A549 (cell line): ENCODE measurements around the gene B3GNT7. TPM values are rescaled to one million over a fixed set of nuclear protein-coding genes. Genes with fewer than 3 reads are reported as not detected.
A peak's percentile ranks its signal among the peaks of the same experiment; 100 is the strongest.
"Not testable (repeated sequence)": the region's sequence is repeated elsewhere in the genome, so short reads cannot be mapped to it uniquely, and the experiment has no call there.

ENCODE experiments used
- ATAC-seq, 2 experiments: fragments of 200-7000 bp in 1 of 2; fragments of >200 bp in 1 of 2; cut with Nextera tagmentation in 1 of 2; cut with Tn5 transposase in 1 of 2; 3 replicates each; pipeline versions ENCODE4 v1.8.0 to v1.9.1; 2018 to 2020; ENCODE audit warnings: mild to moderate bottlenecking in 1 of 2, moderate library complexity in 1 of 2
- CTCF ChIA-PET: fragments of 300-600 bp; sonication (Branson Sonifier 250); formaldehyde crosslinking; extraction: SDS; loops from one replicate; lab custom pipeline; 2021; ENCODE audit warnings: antibody characterized with exemption, inconsistent platforms; lab: Yijun Ruan, JAX
- POLR2A ChIA-PET: fragments of 350-600 bp; formaldehyde crosslinking; extraction: SDS; loops from one replicate; lab custom pipeline; 2021; ENCODE audit warnings: antibody characterized with exemption, inconsistent platforms; lab: Yijun Ruan, JAX
- DNase-seq, 2 experiments: peaks; one replicate each; pipeline versions ENCODE4 v3.0.0 to v3.0.0-alpha.2; 2011 to 2016; ENCODE audit warnings: low read depth in 1 of 2, low spot score in 1 of 2
- FAIRE-seq: peaks from 2 replicates; lab custom pipeline; 2011; peaks lifted over from hg19 to GRCh38; lab: Jason Lieb, UNC
- H3K27ac ChIP-seq, 2 experiments: fragments of >200 bp; sonication (Bioruptor Twin); formaldehyde crosslinking; 3 replicates each; pipeline ENCODE4 v1.5.1; 2016 to 2017
- H3K4me1 ChIP-seq: fragments of >200 bp; sonication (Bioruptor Twin); formaldehyde crosslinking; 3 replicates; pipeline ENCODE4 v1.6.1; 2016
- H3K4me2 ChIP-seq: fragments of >200 bp; sonication (Bioruptor Twin); formaldehyde crosslinking; 3 replicates; pipeline ENCODE4 v1.6.1; 2016
- H3K4me3 ChIP-seq: fragments of >200 bp; sonication (Bioruptor Twin); formaldehyde crosslinking; 3 replicates; pipeline ENCODE4 v1.5.1; 2016
- H3K9me3 ChIP-seq: fragments of >200 bp; sonication (Bioruptor Twin); formaldehyde crosslinking; 3 replicates; pipeline ENCODE4 v1.6.1; 2016
- BHLHE40 ChIP-seq: IDR thresholded peaks from 2 replicates; pipeline ENCODE4 v1.6.1; 2012; ENCODE audit warnings: low read depth, low read length, inconsistent platforms
- CBX2 ChIP-seq: fragments of 200-600 bp; sonication (generic); IDR thresholded peaks from 2 replicates; pipeline ENCODE4 v1.6.1; 2016; ENCODE audit warnings: low read depth, mild to moderate bottlenecking, borderline replicate concordance
- CBX8 ChIP-seq: fragments of 200-600 bp; sonication (generic); IDR thresholded peaks from 2 replicates; pipeline ENCODE4 v1.6.1; 2016
- FOSL2 ChIP-seq, 2 experiments: fragments of 450-650 bp in 1 of 2; fragments of >200 bp in 1 of 2; sonication (Bioruptor Twin) in 1 of 2; formaldehyde crosslinking; IDR thresholded peaks; 2 replicates each; pipeline versions ENCODE4 v1.5.0 to v1.6.1; 2016 to 2020; ENCODE audit warnings: mild to moderate bottlenecking in 1 of 2, moderate library complexity in 1 of 2
- FOXS1 ChIP-seq: fragments of 250-450 bp; sonication (Bioruptor Pico); IDR thresholded peaks from 2 replicates; pipeline ENCODE4 v1.5.0; 2020; ENCODE audit warnings: mild to moderate bottlenecking, moderate library complexity
- HDAC2 ChIP-seq: fragments of 200-600 bp; sonication (generic); IDR thresholded peaks from 2 replicates; pipeline ENCODE4 v1.6.1; 2016
- JUNB ChIP-seq: fragments of >200 bp; sonication (Bioruptor Twin); formaldehyde crosslinking; IDR thresholded peaks from 2 replicates; pipeline ENCODE4 v1.6.1; 2016
- KDM5A ChIP-seq: fragments of 200-600 bp; sonication (generic); IDR thresholded peaks from 2 replicates; pipeline ENCODE4 v1.6.1; 2016; ENCODE audit warnings: antibody characterized with exemption, mild to moderate bottlenecking
- MAFK ChIP-seq: fragments of 450-650 bp; IDR thresholded peaks from 2 replicates; pipeline ENCODE4 v1.6.1; 2014; ENCODE audit not compliant: partially characterized antibody
- MAZ ChIP-seq: fragments of 150-350 bp; IDR thresholded peaks from 2 replicates; pipeline ENCODE4 v1.6.1; 2014; ENCODE audit warnings: antibody characterized with exemption, low read depth, low read length, borderline replicate concordance
- NPAS2 ChIP-seq: fragments of 250-450 bp; sonication (Bioruptor Pico); IDR thresholded peaks from 2 replicates; pipeline ENCODE4 v1.8.0; 2022; ENCODE audit warnings: mild to moderate bottlenecking, moderate library complexity, borderline replicate concordance
- NR3C1 ChIP-seq: fragments of >200 bp; sonication (Bioruptor Twin); formaldehyde crosslinking; IDR thresholded peaks from 3 replicates; pipeline ENCODE4 v1.6.1; 2017
- PHF8 ChIP-seq: fragments of 200-600 bp; sonication (generic); IDR thresholded peaks from 2 replicates; pipeline ENCODE4 v1.6.1; 2016; ENCODE audit warnings: low read depth, mild to moderate bottlenecking, antibody characterized with exemption, moderate library complexity, borderline replicate concordance
- POLR2AphosphoS2 ChIP-seq: conservative IDR thresholded peaks from 2 replicates; pipeline ENCODE4 v1.6.1; 2012; ENCODE audit warnings: low read length, improper control_type of control experiment, inconsistent platforms
- RARB ChIP-seq: fragments of 250-450 bp; sonication (Bioruptor Pico); IDR thresholded peaks from 2 replicates; pipeline ENCODE4 v1.8.0; 2021; ENCODE audit warnings: mild to moderate bottlenecking, moderate library complexity
- RCOR1 ChIP-seq: fragments of 150-350 bp; IDR thresholded peaks from 2 replicates; pipeline ENCODE4 v1.6.1; 2014; ENCODE audit warnings: antibody characterized with exemption, low read length, low read depth
- RFX5 ChIP-seq: fragments of 450-650 bp; IDR thresholded peaks from 2 replicates; pipeline ENCODE4 v1.7.1; 2014; ENCODE audit warnings: antibody characterized with exemption, mild to moderate bottlenecking, moderate library complexity
- RNF2 ChIP-seq: fragments of 200-600 bp; sonication (generic); IDR thresholded peaks from 2 replicates; pipeline ENCODE4 v1.6.1; 2016; ENCODE audit warnings: low read depth, mild to moderate bottlenecking, antibody characterized with exemption, moderate library complexity, borderline replicate concordance
- SREBF2 ChIP-seq: fragments of 450-650 bp; IDR thresholded peaks from 2 replicates; pipeline ENCODE4 v1.6.1; 2014; ENCODE audit warnings: mild to moderate bottlenecking, moderate library complexity
- TP53 ChIP-seq: fragments of 250-450 bp; sonication (Bioruptor Pico); IDR thresholded peaks from 2 replicates; pipeline ENCODE4 v1.5.0; 2021; ENCODE audit warnings: mild to moderate bottlenecking, moderate library complexity
- ZNF302 ChIP-seq: fragments of 250-450 bp; sonication (Bioruptor Pico); IDR thresholded peaks from 2 replicates; pipeline ENCODE4 v1.9.0; 2021; ENCODE audit warnings: inconsistent platforms, mild to moderate bottlenecking, moderate library complexity
- ZSCAN20 ChIP-seq: fragments of 250-450 bp; sonication (Bioruptor Pico); IDR thresholded peaks from 2 replicates; pipeline ENCODE4 v1.8.0; 2022; ENCODE audit warnings: mild to moderate bottlenecking, moderate library complexity
- WGBS: methylation state at CpG from one replicate; pipeline ENCODE4 v1.1.6; 2017; ENCODE audit errors: missing lambda C conversion rate; 5-methylcytosine and 5-hydroxymethylcytosine counted together
- polyA plus RNA-seq, 4 experiments: library from polyadenylated mRNA; depleted of rRNA in 3 of 4; stranded (reverse); fragments of >200 nt; fragmentation: RNase III in 1 of 4; extraction: RNeasy Plus Mini Kit Qiagen cat#74134 plus additional on column Dnase treatment in 1 of 4; gene quantifications; 2 replicates in 3 of 4; 3 replicates in 1 of 4; pipeline ENCODE4 v1.2.3, GENCODE V29; 2011 to 2017
- TF ChIP-seq, protein P1 (sequence below): IDR thresholded peaks from 2 replicates; pipeline ENCODE4 v1.6.1; 2012
- TF ChIP-seq, protein P2 (sequence below): IDR thresholded peaks from 2 replicates; pipeline ENCODE4 v1.6.1; 2012
- TF ChIP-seq, protein P3 (sequence below): fragments of 150-350 bp; IDR thresholded peaks from 2 replicates; pipeline ENCODE4 v1.6.1; 2014; ENCODE audit warnings: low read depth, mild to moderate bottlenecking, low read length
- TF ChIP-seq, protein P4 (sequence below): IDR thresholded peaks from 2 replicates; pipeline ENCODE4 v1.6.1; 2012; ENCODE audit warnings: low read depth, borderline replicate concordance

The B3GNT7 gene
- polyA plus RNA-seq, 2 of the 4 experiments (the other 2 are of a cell fraction), result 0.48 to 0.96 TPM

DNA sequence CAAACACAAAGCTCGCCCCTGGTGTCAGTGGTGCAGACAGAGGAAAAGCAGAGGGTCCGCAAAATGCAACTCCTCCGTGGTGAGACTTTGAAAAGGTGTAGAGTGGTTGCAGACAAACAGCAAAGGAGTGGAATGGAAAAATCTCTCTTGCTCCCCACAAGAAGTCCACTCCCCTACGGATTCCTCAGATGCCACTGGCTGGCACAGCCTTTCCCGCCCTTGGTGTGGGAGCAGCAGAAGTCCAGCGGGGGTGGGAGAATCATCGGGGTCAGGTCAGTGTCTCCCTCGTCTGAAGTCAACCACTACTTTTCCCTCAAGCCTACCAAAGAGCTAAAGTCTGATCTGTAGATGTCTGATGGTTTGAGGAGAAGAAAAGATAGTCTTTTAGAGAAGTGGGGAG is 22.3 kb upstream of the B3GNT7 start:
- TF ChIP-seq POLR2AphosphoS2 (no peak), FOXS1 (CRISPR knock-in tag) (no peak), MAFK (no peak), NPAS2 (no peak), BHLHE40 (no peak), RNF2 (no peak), NR3C1 (no peak), RFX5 (no peak), MAZ (no peak), TP53 (CRISPR knock-in tag) (no peak)
- TF ChIP-seq, protein P1, sequence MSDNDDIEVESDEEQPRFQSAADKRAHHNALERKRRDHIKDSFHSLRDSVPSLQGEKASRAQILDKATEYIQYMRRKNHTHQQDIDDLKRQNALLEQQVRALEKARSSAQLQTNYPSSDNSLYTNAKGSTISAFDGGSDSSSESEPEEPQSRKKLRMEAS, result no peak
- TF ChIP-seq, all 56 proteins: peak for 0
- CTCF ChIA-PET, result interaction anchor here (0.7 to 4.3 kb wide), 7 partner anchors 9 to 146 kb away, joined by 3 to 14 read pairs (median 4); no protein-coding TSS in a partner anchor
- 75% methylated on average over 8 of the region's 8 CpGs for WGBS
- Histone ChIP-seq H3K4me3 (no peak overlapping the region), H3K4me1 (peaks cover 22% of the 10 kb centered on the region), H3K27ac (peak overlapping the region in 1 of 2 experiments; percentile 25; a peak in 2 of 6 replicates), H3K9me3 (no peaks in the 10 kb centered on the region), H3K4me2 (no peak overlapping the region)
- peak in 1 of 2 experiments; percentile 13; a peak in 1 of 6 replicates for ATAC-seq
- POLR2A ChIA-PET, result no interaction called here
- DNase-seq, result peak in 1 of 2 experiments; percentile 36
- no peak for FAIRE-seq

DNA sequence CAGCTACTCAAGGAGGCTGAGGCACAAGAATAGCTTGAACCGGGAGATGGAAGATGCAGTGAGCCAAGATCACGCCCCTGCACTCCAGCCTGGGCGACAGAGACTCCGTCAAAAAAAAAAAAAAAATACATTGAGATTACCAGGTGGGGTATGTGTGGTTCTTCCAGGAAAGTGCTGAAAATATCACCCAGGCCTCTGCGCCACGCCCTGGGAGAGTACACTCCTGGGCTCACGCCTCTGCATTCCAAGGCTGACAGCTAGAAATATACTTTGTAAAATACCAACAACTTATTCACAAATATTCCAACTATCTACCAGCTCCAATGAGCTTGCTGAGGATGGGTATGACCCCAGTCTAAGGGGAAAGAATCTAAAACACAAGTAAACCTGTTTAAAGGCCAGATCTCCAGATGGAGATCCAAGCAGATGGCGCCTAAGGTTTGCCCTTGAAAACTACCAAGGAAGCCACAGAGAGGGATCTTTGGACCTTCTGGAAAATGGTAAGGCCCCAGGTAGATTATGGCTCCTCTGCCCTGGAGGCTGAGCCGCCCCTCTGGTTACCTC is 21.6 kb upstream of the B3GNT7 start:
- Histone ChIP-seq H3K4me3 (no peak overlapping the region), H3K9me3 (no peaks in the 10 kb centered on the region), H3K4me1 (peaks cover 28% of the 10 kb centered on the region), H3K27ac (no peak overlapping the region; a peak in 1 of 6 replicates), H3K4me2 (no peak overlapping the region)
- WGBS, result 84% methylated on average over 9 of the region's 9 CpGs
- TF ChIP-seq ZNF302 (no peak), PHF8 (no peak), JUNB (no peak), HDAC2 (no peak), RARB (CRISPR knock-in tag) (no peak), RCOR1 (no peak), NR3C1 (no peak), ZSCAN20 (CRISPR knock-in tag) (no peak), SREBF2 (no peak), MAZ (no peak), FOXS1 (CRISPR knock-in tag) (no peak)
- TF ChIP-seq, protein P2, sequence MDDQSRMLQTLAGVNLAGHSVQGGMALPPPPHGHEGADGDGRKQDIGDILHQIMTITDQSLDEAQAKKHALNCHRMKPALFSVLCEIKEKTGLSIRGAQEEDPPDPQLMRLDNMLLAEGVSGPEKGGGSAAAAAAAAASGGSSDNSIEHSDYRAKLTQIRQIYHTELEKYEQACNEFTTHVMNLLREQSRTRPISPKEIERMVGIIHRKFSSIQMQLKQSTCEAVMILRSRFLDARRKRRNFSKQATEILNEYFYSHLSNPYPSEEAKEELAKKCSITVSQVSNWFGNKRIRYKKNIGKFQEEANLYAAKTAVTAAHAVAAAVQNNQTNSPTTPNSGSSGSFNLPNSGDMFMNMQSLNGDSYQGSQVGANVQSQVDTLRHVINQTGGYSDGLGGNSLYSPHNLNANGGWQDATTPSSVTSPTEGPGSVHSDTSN, result no peak
- TF ChIP-seq, protein P1, result no peak
- TF ChIP-seq, protein P3, sequence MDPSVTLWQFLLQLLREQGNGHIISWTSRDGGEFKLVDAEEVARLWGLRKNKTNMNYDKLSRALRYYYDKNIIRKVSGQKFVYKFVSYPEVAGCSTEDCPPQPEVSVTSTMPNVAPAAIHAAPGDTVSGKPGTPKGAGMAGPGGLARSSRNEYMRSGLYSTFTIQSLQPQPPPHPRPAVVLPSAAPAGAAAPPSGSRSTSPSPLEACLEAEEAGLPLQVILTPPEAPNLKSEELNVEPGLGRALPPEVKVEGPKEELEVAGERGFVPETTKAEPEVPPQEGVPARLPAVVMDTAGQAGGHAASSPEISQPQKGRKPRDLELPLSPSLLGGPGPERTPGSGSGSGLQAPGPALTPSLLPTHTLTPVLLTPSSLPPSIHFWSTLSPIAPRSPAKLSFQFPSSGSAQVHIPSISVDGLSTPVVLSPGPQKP, result no peak
- ChIA-PET CTCF (interaction anchor here (0.7 to 4.3 kb wide), 5 partner anchors 19 to 174 kb away, joined by 3 to 14 read pairs (median 5); no protein-coding TSS in a partner anchor), POLR2A (no interaction called here)
- DNase-seq (no peak), FAIRE-seq (no peak), ATAC-seq (no peak)

DNA sequence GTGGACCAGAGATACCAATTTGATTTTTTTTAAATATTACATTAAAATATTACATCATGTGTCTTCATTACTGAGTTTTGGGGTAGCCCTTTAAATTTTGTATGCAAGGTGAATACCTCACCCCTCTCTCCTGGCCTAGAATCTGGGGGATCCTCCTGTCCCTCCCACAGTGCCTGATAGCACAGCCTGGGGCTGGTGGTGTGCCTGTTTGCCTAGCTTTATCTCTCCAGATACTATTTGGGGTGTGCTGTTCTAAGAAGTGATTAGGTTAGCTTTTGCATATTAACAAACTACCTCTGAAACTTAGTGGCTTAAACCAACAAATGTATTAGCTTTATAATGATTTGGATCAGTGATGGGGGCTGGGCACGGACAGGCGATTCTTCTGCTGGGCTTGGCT is 20.7 kb upstream of the B3GNT7 start:
- no peak for ATAC-seq
- H3K27ac ChIP-seq, result no peak overlapping the region
- no peak overlapping the region for H3K4me3 ChIP-seq
- POLR2A ChIA-PET, result no interaction called here
- DNase-seq, result no peak
- TF ChIP-seq CBX2 (no peak), FOSL2 (IDR thresholded peaks at IDR 0.05) (no peak), FOSL2 (CRISPR knock-in tag; IDR thresholded peaks at IDR 0.05) (no peak), RNF2 (no peak), CBX8 (no peak), KDM5A (no peak)
- TF ChIP-seq, protein P4, sequence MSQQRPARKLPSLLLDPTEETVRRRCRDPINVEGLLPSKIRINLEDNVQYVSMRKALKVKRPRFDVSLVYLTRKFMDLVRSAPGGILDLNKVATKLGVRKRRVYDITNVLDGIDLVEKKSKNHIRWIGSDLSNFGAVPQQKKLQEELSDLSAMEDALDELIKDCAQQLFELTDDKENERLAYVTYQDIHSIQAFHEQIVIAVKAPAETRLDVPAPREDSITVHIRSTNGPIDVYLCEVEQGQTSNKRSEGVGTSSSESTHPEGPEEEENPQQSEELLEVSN, result no peak
- TF ChIP-seq, all 56 proteins: peak for 0
- no peak overlapping the region for H3K4me2 ChIP-seq
- FAIRE-seq, result no peak
- CTCF ChIA-PET, result interaction anchor here (0.7 to 4.3 kb wide), 2 partner anchors 37 to 78 kb away, joined by 3 to 14 read pairs; no protein-coding TSS in a partner anchor
- no peaks in the 10 kb centered on the region for H3K9me3 ChIP-seq
- 79% methylated on average over 2 of the region's 2 CpGs for WGBS
- H3K4me1 ChIP-seq, result peaks cover 36% of the 10 kb centered on the region

DNA sequence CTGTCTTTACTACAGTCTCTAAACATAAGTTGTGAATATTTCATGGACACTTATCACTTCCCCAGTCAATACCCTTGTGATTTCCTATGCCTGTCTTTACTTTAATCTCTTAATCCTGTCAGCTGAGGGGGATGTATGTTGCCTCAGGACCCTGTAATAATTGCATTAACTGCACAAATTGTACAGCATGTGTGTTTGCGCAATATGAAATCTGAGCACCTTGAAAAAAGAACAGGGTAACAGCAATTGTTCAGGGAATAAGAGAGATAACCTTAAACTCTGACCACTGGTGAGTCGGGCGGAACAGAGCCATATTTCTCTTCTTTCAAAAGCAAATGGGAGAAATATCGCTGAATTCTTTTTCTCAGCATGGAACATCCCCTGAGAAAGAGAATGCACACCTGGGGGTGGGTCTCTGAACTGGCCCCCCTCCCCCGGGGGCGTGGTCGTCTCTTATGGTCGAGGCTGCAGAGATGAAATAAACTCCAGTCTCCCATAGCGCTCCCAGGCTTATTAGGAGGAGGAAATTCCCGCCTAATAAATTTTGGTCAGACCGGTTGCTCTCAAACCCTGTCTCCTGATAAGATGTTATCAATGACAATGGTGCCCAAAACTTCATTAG is 19.4 kb upstream of the B3GNT7 start:
- H3K4me2 ChIP-seq, CTCF ChIA-PET, POLR2A ChIA-PET, H3K9me3 ChIP-seq, DNase-seq, H3K4me3 ChIP-seq, ATAC-seq, H3K27ac ChIP-seq, FAIRE-seq: not testable (repeated sequence)
- WGBS, result 63% methylated on average over 11 of the region's 11 CpGs
- peaks cover 34% of the 10 kb centered on the region for H3K4me1 ChIP-seq
